ENCODE data around the gene KCNH8.

DNA sequence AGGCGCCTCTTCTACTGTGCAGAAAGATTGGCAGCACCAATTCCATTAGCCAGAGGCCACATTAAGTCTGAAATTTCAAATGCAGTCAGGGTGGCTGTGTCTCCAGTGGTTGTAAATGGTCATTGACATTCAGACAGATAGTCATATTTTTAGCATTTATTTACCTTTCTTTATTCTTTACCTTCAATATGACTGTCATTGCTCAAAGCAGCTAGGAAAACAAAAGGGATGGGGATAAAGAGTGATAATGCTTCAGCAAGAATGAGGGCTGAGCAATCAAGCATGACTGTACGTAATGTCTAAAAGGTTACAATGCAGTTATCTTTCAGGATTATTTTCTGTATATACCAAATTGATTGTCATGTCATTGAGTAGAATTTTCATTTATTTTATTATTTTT is 425.3 kb downstream of the KCNH8 start:
- TF ChIP-seq POLR2AphosphoS5 (IDR thresholded peaks at IDR 0.05), result no peak
- TF ChIP-seq, protein P1, sequence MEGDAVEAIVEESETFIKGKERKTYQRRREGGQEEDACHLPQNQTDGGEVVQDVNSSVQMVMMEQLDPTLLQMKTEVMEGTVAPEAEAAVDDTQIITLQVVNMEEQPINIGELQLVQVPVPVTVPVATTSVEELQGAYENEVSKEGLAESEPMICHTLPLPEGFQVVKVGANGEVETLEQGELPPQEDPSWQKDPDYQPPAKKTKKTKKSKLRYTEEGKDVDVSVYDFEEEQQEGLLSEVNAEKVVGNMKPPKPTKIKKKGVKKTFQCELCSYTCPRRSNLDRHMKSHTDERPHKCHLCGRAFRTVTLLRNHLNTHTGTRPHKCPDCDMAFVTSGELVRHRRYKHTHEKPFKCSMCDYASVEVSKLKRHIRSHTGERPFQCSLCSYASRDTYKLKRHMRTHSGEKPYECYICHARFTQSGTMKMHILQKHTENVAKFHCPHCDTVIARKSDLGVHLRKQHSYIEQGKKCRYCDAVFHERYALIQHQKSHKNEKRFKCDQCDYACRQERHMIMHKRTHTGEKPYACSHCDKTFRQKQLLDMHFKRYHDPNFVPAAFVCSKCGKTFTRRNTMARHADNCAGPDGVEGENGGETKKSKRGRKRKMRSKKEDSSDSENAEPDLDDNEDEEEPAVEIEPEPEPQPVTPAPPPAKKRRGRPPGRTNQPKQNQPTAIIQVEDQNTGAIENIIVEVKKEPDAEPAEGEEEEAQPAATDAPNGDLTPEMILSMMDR (IDR thresholded peaks at IDR 0.05), result no peak

All from prostate gland (tissue), 2 donors.